Parathyroid adenoma (tissue), 2 donors: Measurements from ENCODE around the gene KRT76.

Source experiments
- H2AFZ ChIP-seq: fragments of 300-600 bp; sonication (generic); one replicate; pipeline ENCODE4 v1.7.0; 2017; ENCODE audit warnings: antibody characterized with exemption, mild to moderate bottlenecking
- H3K27ac ChIP-seq: fragments of 300-600 bp; sonication (generic); one replicate; pipeline ENCODE4 v1.7.0; 2017
- H3K27me3 ChIP-seq: fragments of 300-600 bp; sonication (generic); one replicate; pipeline ENCODE4 v1.7.0; 2017; ENCODE audit warnings: low read length; ENCODE audit not compliant: control insufficient read depth, insufficient read depth
- H3K36me3 ChIP-seq: fragments of 300-600 bp; sonication (generic); one replicate; pipeline ENCODE4 v1.7.0; 2017; ENCODE audit warnings: low read length; ENCODE audit not compliant: control insufficient read depth, insufficient read depth
- H3K4me1 ChIP-seq: fragments of 300-600 bp; sonication (generic); one replicate; pipeline ENCODE4 v1.7.0; 2017; ENCODE audit warnings: control low read depth
- H3K4me2 ChIP-seq: fragments of 300-600 bp; sonication (generic); one replicate; pipeline ENCODE4 v1.7.0; 2017; ENCODE audit warnings: low read length
- H3K4me3 ChIP-seq: fragments of 300-600 bp; sonication (generic); one replicate; pipeline ENCODE4 v1.7.0; 2017; ENCODE audit warnings: low read depth, low read length
- H3K79me2 ChIP-seq: fragments of 300-600 bp; sonication (generic); one replicate; pipeline ENCODE4 v1.7.0; 2017; ENCODE audit warnings: control low read depth
- H3K9ac ChIP-seq: fragments of 300-600 bp; sonication (generic); one replicate; pipeline ENCODE4 v1.7.0; 2017; ENCODE audit warnings: mild to moderate bottlenecking
- H3K9me3 ChIP-seq: fragments of 300-600 bp; sonication (generic); one replicate; pipeline ENCODE4 v1.7.0; 2017; ENCODE audit warnings: low read length; ENCODE audit not compliant: control insufficient read depth
- CTCF ChIP-seq: fragments of 300-600 bp; sonication (generic); IDR thresholded peaks from one replicate; pipeline ENCODE4 v1.7.0; 2017; ENCODE audit warnings: antibody characterized with exemption, mild to moderate bottlenecking
- donor health status: primary hyperparathyroidism.

KRT76 gene

GRCh38 chr12:52792185-52793029 lies 15.3 kb upstream of the KRT76 start:
- no peak for TF ChIP-seq CTCF
- H3K9ac ChIP-seq: no peak overlapping the region
- H3K4me1 ChIP-seq: no peaks in the 10 kb centered on the region
- H3K79me2 ChIP-seq: no peaks in the 10 kb centered on the region
- no peaks in the 10 kb centered on the region for H3K36me3 ChIP-seq
- H3K27me3 ChIP-seq: no peaks in the 10 kb centered on the region
- H3K27ac ChIP-seq: no peak overlapping the region
- H2AFZ ChIP-seq: no peak overlapping the region
- no peaks in the 10 kb centered on the region for H3K9me3 ChIP-seq
- H3K4me3 ChIP-seq: no peak overlapping the region
- H3K4me2 ChIP-seq: no peak overlapping the region

GRCh38 chr12:52791271-52792184 lies 14.4 kb upstream of the KRT76 start:
- Histone ChIP-seq H3K9me3 (no peaks in the 10 kb centered on the region), H3K4me1 (no peaks in the 10 kb centered on the region), H3K36me3 (no peaks in the 10 kb centered on the region), H2AFZ (no peak overlapping the region), H3K9ac (no peak overlapping the region), H3K27me3 (no peaks in the 10 kb centered on the region), H3K79me2 (no peaks in the 10 kb centered on the region), H3K4me3 (no peak overlapping the region), H3K4me2 (no peak overlapping the region), H3K27ac (no peak overlapping the region)
- no peak for TF ChIP-seq CTCF

GRCh38 chr12:52790427-52791270 lies 13.5 kb upstream of the KRT76 start:
- H2AFZ ChIP-seq: peak overlapping the region; percentile 60
- H3K9me3 ChIP-seq: no peaks in the 10 kb centered on the region
- H3K79me2 ChIP-seq: no peaks in the 10 kb centered on the region
- no peak overlapping the region for H3K27ac ChIP-seq
- H3K27me3 ChIP-seq: no peaks in the 10 kb centered on the region
- H3K4me1 ChIP-seq: no peaks in the 10 kb centered on the region
- no peak overlapping the region for H3K4me3 ChIP-seq
- H3K36me3 ChIP-seq: no peaks in the 10 kb centered on the region
- no peak overlapping the region for H3K9ac ChIP-seq
- TF ChIP-seq CTCF: no peak
- H3K4me2 ChIP-seq: no peak overlapping the region

GRCh38 chr12:52789637-52790426 lies 12.7 kb upstream of the KRT76 start:
- H3K27me3 ChIP-seq: no peaks in the 10 kb centered on the region
- peak overlapping the region; percentile 60 for H2AFZ ChIP-seq
- no peaks in the 10 kb centered on the region for H3K9me3 ChIP-seq
- TF ChIP-seq CTCF: no peak
- H3K9ac ChIP-seq: no peak overlapping the region
- no peaks in the 10 kb centered on the region for H3K4me1 ChIP-seq
- no peak overlapping the region for H3K27ac ChIP-seq
- no peak overlapping the region for H3K4me3 ChIP-seq
- H3K4me2 ChIP-seq: no peak overlapping the region
- H3K36me3 ChIP-seq: no peaks in the 10 kb centered on the region
- no peaks in the 10 kb centered on the region for H3K79me2 ChIP-seq
